Measurements from ENCODE around the gene WIF1.

WIF1 gene

GRCh38 chr12:65019696-65020234 is 101.3 kb downstream of the WIF1 start:
- no peak for DNase-seq

GRCh38 chr12:65016881-65017650 is 104.0 kb downstream of the WIF1 start:
- DNase-seq, result no peak

- DNase-seq, result no peak
Observed at GRCh38 chr12:65015850-65016249, 105.3 kb downstream of the WIF1 start.

GRCh38 chr12:65014504-65015271 is 106.4 kb downstream of the WIF1 start:
- no peak for DNase-seq

GRCh38 chr12:65010437-65010836 is 110.7 kb downstream of the WIF1 start:
- DNase-seq, result no peak

GRCh38 chr12:65005716-65006115 is 115.4 kb downstream of the WIF1 start:
- DNase-seq, result no peak

GRCh38 chr12:65004270-65004669 is 116.8 kb downstream of the WIF1 start:
- no peak for DNase-seq

Measured in stimulated activated CD4-positive, alpha-beta T cell treated with anti-CD3 and anti-CD28 coated beads, Interleukin-15, amount 100 ng/mL, for 24 hours (primary cell).